NB4 (cell line): ENCODE results near the gene DNAJC1.

Source experiments
- CTCF ChIP-seq: IDR thresholded peaks from one replicate; pipeline ENCODE4 v1.5.1; 2012; ENCODE audit warnings: low read depth, low read length
- MAX ChIP-seq: IDR thresholded peaks from 2 replicates; pipeline ENCODE4 v1.6.1; 2011; ENCODE audit warnings: low read depth, low read length
- MYC ChIP-seq: IDR thresholded peaks from 2 replicates; pipeline ENCODE4 v1.6.1; 2011; ENCODE audit warnings: low read depth, low read length

GRCh38 chr10:21981118-21981517 is 22.4 kb downstream of the DNAJC1 start:
- TF ChIP-seq MAX (no peak), MYC (no peak), CTCF (no peak)
